Fibroblast of lung (primary cell): Measurements from ENCODE around the gene ELOVL1.

Experiments used
- EZH2 ChIP-seq: IDR thresholded peaks from 2 replicates; pipeline ENCODE4 v1.5.1; 2012; ENCODE audit warnings: low read length, control low read depth, mild to moderate bottlenecking; ENCODE audit errors: missing control alignments
- TF ChIP-seq, protein P1 (sequence below), 2 donors: IDR thresholded peaks in 1 of 2; conservative IDR thresholded peaks in 1 of 2; 1 replicate in 1 of 2; 2 replicates in 1 of 2; pipeline ENCODE4 v1.5.1; 2011 to 2012; ENCODE audit warnings: low read length in 2 of 2, control low read depth in 1 of 2, inconsistent platforms in 1 of 2, low read depth in 1 of 2, mild to moderate bottlenecking in 1 of 2

DNA sequence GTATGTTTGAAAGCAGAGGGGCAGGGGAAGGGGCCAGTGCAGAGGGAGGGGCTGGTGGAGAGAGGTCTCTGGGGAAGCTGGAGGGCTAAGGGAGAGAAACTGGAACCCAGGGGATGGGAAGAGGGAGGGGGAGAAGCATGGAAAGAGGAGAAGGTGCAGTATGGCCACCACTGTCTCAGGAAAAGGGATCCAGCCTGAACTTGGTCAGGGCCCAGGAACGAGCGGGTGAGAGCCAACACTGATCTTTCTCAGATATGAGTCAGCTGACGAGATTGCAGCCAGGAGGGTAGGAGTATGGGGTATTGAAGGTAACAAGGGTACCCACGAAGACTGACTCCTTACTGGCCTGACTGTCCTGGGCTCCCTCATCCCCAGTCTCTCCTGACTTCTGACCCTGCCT, 49.0 kb downstream of the ELOVL1 start:
- TF ChIP-seq, protein P1, sequence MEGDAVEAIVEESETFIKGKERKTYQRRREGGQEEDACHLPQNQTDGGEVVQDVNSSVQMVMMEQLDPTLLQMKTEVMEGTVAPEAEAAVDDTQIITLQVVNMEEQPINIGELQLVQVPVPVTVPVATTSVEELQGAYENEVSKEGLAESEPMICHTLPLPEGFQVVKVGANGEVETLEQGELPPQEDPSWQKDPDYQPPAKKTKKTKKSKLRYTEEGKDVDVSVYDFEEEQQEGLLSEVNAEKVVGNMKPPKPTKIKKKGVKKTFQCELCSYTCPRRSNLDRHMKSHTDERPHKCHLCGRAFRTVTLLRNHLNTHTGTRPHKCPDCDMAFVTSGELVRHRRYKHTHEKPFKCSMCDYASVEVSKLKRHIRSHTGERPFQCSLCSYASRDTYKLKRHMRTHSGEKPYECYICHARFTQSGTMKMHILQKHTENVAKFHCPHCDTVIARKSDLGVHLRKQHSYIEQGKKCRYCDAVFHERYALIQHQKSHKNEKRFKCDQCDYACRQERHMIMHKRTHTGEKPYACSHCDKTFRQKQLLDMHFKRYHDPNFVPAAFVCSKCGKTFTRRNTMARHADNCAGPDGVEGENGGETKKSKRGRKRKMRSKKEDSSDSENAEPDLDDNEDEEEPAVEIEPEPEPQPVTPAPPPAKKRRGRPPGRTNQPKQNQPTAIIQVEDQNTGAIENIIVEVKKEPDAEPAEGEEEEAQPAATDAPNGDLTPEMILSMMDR (conservative IDR thresholded peaks at IDR 0.05 in 1 of 2, IDR thresholded peaks at IDR 0.05 in 1 of 2; ENCODE audit: low read depth in 1 of 2, low read length in 2 of 2), result no peak
- no peak for TF ChIP-seq EZH2
